GM18519 (cell line): Measurements from ENCODE around the gene PGGHG.
"Not testable (repeated sequence)": the region's sequence is repeated elsewhere in the genome, so short reads cannot be mapped to it uniquely, and the experiment has no call there.

Experiments used
- ATAC-seq: cut with Tn5 transposase; IDR thresholded peaks from one replicate; pipeline ENCODE4 v1.9.1; 2021; ENCODE audit warnings: mild to moderate bottlenecking, moderate library complexity; ENCODE audit not compliant: unreplicated experiment, low FRiP score

PGGHG gene

DNA sequence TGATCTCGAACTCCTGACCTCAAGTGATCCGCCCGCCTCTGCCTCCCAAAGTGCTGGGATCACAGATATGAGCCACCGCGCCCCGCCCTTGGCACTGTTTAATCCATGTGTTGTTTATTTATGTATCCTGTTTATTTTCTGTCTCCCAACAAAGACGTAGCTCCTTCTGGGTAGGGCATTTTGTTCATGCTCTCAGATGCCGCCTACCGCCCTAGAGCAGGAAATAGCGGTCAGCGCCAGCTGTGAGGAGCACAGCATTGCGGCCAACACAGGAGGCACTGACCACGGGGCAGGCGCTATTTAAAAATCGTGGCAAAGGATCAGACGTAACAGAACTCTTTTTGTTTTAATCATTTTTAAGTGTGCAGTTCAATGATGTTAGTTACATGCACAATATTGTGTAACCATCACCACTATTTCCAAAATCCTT, 20.2 kb upstream of the PGGHG start:
- not testable (repeated sequence) for ATAC-seq

DNA sequence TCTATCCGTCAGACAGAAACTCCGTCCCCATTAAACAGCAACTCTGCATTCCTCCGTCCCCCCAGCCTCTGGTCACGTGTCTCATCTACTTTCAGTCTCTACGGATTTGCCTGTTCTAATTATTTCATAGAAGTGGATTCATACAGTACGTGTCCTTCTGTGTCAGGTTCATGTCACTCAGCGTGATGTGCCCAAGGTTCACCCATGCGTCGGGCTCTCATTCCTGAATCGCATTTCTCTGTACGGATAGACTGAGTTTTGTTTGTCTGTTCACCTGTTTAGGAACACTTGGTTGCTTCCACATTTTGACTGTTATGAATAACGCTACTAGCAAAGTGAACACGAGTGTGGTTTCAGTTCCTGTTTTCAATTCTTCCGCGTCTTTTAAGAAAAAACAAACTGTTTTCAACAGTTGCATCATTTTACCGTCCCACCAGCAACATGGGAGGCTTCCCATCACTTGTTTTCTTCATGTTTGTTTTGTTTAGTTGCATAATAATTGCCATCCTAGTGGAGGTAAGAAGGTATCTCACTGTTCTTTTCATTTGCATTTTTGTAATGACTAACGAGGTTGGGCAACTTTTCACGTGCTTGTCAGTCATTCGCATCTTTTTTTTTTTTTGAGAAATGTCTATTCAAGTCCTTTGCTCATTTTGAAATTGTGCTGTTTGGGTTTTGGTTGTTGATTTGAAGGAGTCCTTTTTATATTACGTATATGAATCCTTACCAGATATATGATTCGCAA, 19.6 kb upstream of the PGGHG start:
- ATAC-seq: peak; percentile 68

DNA sequence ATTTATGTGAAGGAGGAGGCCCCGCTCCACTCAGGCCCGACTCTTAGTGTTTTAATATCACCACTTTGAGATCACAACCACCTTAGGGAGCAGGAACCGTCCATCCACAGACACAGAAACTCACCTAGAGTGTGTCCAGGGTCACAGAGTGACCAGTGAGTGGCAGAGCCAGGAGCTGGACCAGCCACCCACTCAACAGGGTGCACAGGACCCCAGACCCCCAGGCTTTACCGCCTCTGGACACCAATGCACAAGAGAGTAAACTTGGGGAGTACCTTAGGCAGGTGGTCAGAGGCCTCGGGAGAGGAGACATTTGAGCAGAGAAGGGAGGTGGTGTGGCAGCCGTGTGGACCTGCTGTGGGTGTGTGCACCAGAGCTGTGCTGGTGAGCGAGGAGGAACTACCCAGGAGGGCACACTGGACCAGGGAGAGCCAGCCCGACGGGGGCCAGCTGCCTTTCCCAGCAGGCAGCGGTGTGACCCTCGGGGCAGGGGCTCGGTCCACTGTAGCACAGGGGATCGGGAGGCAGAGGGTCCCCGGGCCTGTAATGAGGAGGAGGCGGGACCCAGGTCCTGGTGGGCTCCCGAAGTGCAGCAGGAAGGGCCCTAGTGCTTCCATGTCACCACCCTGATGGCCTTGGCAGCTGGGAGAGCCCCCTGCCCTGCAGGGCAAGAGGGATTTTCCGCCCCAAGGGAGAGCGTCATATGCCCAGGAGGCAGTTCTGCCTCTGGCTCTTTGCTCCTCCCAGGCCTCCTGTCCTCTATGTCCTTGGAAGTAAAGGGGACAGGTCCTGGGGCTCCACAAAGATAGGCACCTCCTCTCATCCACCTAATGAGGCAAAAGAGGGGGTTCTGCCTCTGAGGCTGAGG, 18.2 kb upstream of the PGGHG start:
- no peak for ATAC-seq

DNA sequence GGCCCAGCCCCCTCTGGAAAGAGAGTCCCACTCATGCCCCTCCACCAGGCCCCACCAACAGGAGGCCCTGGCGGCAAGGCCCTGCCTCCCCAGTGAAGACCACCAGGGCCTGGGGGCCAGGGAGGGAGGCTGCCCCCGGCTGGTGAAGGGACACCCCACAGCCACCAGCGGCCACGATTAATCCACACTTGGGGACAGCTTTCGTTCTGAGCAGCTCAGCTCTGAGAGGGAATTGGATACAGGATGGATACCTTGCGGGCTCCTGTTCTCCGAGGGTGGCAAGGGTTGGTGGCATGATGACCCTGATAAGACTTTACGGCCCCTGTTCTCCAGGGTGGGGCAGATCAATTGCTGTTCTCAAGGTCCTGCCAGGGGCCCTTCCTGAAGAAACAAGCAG, 17.6 kb upstream of the PGGHG start:
- no peak for ATAC-seq

DNA sequence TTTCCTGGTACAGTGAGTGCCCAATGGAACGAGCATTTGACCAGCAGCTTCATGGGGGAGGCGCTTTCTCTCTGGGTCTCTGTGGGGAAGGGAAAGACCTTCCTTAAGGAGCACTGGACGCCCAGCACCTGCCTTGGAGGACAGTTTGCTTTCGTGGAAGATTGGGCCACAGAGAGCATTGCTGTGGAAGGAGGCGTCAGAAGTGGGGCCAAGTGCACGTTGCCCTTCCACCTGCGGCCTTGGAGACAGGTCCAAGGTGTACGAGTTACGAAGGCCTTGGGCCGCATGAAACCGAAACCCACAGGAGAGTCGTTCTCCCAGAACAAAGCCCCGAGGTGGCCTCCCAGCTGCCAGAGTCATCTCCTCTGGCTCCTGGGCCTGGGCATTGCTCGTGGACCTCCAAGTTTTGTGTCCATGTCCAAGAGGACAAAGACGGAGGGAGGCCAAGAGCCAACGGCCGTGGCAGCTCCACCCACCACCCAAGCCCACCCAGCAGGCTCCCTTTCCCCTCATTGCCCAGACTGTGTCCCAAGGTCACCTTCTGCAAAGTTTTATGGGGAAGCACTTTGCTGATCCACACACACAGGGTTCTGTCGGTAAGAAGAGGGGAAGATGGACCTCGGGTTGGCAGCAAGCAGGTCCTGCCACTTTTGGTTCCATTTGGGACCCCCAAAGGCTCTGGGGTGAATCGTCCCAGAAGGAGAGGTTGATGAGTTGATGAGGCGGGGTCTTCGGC, 16.6 kb upstream of the PGGHG start:
- ATAC-seq: no peak

DNA sequence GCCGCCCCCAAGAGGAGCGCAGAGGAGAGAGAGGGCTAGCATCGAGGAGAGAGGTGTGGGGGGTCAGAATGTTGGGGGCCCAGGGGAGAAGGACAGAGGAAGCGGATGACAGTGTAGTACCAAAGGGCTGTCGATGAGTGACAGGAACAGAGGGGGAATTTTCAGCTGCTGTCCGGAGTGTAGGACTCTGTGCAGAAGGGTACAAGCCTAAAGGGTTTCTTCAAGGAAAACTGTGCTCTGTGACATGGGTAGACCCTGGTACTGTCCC, 16.1 kb upstream of the PGGHG start:
- ATAC-seq: no peak

DNA sequence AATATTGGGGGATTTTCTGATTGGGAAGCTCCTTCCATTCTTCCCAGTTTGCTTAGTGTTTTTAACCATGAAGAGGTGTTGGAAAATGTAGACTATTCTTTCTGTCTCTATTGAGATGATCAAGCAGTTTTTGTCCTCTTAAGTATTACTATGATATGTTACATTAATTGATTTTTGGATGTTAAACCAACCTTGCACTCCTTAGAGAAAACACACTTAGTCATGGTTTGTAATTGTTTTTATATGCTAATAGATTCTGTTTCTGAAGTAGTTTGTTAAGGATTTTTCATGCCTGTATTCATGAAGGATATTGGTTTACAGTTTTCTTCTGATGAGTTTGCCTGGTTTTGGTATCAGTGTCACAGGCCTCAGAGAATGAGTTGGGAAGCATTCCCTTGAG, 12.7 kb upstream of the PGGHG start:
- ATAC-seq: no peak

DNA sequence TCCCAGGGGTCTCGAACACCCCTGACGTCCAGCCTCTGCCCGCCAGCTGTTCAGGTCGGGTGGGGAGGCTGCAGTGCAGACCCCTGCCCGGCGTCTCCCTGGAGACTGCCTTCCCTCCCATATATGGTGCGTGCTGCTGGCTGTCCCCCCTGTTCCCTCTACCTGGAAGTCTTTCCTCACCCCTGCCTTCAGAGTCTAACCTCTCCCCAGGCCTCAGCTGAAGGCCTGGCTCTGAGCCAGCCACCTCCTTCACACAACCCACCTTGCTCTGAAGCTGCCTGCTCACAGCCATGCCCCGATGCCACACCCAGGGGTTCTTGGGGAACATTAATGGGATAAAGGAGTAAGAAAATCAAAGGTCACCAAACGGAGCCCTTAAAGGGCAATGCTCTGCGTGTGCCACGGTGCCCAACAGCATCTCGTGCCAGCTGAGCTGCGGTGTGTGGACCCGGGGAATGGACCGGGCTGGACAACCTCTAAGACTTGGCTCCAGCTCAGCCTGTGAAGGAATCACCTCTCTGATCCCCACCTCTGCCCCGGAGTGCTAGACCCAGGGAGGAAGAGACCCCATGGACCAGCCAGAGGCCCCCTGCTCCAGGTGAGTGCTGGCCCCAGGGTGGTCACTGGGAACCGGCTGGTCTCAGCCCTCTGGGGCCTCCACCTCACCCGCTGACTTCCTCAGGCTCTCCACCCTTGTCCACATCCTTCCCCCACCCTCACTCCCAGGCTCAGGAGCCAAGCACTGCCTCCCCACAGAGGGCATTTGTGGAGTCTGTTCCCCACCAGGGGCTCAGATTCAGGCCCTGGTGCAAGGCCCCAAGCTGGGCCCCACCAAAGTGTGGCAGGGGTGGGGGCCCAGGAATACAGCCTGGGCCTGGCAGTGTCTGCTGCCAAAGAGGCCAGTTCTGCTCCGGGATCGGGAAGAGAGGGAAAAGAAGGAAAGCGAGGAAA, 10.7 kb upstream of the PGGHG start, which contains the start of gene NLRP6:
Gene NLRP6, plus strand, starts transcription at position 407 of the 951 bp plus-strand sequence. Its CDS starts 163 bp downstream, at position 570.
- no peak for ATAC-seq

DNA sequence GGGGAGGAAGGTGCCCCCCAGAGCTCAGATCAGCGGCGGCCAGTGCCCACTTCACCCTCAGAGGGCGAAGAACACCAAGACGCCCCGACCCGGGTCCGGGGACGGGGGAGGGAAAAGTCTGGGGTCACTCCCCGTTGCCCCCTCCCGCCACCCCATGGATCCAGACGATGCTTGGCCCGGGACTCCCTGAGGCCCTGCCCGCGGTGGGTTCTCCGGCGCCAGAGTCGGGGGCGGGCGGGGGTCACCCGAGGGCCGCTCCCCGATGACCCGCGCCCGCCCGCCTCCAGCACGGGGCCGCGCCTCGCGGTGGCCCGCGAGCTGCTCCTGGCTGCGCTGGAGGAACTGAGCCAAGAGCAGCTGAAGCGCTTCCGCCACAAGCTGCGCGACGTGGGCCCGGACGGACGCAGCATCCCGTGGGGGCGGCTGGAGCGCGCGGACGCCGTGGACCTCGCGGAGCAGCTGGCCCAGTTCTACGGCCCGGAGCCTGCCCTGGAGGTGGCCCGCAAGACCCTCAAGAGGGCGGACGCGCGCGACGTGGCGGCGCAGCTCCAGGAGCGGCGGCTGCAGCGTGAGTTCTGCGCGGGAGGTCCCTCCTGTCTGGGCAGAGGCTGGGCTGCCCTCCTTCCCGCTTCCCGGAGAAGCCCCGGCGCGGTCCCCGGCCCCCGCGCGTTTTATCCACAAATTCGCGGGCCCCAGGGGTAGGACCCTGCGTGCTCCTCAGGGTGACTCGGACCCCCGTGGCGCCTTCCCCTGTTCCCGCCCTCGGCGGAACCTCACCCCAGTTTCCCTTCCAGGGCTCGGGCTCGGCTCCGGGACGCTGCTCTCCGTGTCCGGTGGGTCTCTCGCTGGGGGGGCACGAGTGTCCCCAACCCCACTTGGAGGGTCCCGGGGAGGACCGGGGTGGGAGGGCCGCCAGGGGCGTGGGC, 9.6 kb upstream of the PGGHG start:
- ATAC-seq: no peak

DNA sequence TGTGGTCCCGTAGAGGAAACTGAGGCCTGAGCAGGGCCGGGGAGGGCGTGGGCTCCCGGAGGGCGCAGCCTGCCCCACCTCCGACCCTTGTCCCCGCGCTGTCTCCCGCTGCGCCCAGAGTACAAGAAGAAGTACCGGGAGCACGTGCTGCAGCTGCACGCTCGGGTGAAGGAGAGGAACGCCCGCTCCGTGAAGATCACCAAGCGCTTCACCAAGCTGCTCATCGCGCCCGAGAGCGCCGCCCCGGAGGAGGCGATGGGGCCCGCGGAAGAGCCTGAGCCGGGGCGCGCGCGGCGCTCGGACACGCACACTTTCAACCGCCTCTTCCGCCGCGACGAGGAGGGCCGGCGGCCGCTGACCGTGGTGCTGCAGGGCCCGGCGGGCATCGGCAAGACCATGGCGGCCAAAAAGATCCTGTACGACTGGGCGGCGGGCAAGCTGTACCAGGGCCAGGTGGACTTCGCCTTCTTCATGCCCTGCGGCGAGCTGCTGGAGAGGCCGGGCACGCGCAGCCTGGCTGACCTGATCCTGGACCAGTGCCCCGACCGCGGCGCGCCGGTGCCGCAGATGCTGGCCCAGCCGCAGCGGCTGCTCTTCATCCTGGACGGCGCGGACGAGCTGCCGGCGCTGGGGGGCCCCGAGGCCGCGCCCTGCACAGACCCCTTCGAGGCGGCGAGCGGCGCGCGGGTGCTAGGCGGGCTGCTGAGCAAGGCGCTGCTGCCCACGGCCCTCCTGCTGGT, 8.8 kb upstream of the PGGHG start:
- no peak for ATAC-seq

DNA sequence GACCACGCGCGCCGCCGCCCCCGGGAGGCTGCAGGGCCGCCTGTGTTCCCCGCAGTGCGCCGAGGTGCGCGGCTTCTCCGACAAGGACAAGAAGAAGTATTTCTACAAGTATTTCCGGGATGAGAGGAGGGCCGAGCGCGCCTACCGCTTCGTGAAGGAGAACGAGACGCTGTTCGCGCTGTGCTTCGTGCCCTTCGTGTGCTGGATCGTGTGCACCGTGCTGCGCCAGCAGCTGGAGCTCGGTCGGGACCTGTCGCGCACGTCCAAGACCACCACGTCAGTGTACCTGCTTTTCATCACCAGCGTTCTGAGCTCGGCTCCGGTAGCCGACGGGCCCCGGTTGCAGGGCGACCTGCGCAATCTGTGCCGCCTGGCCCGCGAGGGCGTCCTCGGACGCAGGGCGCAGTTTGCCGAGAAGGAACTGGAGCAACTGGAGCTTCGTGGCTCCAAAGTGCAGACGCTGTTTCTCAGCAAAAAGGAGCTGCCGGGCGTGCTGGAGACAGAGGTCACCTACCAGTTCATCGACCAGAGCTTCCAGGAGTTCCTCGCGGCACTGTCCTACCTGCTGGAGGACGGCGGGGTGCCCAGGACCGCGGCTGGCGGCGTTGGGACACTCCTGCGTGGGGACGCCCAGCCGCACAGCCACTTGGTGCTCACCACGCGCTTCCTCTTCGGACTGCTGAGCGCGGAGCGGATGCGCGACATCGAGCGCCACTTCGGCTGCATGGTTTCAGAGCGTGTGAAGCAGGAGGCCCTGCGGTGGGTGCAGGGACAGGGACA, 8.0 kb upstream of the PGGHG start:
- ATAC-seq: no peak

DNA sequence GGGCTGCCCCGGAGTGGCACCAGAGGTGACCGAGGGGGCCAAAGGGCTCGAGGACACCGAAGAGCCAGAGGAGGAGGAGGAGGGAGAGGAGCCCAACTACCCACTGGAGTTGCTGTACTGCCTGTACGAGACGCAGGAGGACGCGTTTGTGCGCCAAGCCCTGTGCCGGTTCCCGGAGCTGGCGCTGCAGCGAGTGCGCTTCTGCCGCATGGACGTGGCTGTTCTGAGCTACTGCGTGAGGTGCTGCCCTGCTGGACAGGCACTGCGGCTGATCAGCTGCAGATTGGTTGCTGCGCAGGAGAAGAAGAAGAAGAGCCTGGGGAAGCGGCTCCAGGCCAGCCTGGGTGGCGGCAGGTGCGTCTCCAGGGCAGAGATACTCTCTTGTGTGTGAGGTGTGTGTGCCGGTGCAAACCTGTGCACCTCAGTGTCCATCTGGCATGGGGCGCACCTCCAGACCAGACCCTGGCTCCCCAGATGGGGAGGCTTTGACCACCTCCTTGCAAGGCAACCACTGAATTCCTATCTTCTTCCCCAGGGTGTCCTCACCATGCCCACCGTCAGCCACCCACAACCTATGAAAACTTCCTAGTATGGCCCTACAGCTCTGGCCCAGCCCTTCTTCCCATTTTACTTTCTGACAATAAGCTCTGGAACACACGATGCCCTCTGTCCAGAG, 7.3 kb upstream of the PGGHG start:
- ATAC-seq: no peak

DNA sequence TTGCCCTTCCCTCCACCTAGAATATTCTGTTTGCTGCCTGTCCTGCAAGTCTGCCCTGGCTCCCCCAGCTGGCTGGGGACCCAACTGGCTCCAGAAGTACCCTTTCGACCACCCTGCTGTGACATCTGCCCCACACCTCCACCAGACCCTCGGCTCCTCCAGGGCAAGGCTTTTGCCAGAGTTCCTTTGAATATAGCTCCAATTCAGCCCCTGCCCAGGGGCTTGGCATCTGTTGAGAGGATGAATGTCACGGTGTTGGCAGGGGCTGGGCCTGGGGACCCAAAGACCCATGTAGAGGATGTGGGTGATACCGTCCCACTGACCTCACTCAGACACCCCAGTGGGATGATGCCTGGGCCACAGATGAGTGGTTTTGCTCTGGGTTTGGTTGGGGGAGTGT, 6.8 kb upstream of the PGGHG start:
- ATAC-seq: no peak

DNA sequence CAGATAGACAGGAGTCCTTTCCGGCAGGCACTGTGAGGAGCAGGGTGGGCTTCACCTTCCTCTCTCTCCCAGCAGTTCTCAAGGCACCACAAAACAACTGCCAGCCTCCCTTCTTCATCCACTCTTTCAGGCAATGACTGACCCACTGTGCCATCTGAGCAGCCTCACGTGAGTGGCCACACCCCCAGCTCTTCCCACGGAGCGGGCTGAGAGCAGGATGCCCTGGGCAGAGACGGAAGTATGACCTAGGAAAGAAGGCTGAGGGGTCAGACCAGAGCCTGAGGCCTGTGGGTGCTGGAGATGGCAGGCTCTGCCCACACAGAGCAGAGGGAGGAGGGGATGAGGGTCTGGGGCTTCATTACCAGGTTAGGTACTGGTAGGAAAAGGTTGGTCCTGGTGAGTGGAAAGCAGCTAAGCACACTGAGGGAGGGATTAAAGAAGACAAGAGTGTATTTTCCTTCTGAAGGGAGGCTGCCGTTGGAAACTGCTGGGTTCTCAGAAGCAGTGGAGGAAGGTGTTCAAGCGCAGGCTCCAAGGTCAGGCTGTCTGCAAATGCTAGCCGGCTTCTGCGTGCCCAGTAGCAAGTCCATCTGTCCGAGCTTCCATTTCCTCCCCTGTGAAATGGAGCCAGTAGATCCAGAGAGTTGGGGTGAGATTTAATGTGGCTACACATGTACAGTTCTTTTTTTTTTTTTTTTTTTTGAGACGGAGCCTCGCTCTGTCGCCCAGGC, 6.1 kb upstream of the PGGHG start:
- no peak for ATAC-seq

DNA sequence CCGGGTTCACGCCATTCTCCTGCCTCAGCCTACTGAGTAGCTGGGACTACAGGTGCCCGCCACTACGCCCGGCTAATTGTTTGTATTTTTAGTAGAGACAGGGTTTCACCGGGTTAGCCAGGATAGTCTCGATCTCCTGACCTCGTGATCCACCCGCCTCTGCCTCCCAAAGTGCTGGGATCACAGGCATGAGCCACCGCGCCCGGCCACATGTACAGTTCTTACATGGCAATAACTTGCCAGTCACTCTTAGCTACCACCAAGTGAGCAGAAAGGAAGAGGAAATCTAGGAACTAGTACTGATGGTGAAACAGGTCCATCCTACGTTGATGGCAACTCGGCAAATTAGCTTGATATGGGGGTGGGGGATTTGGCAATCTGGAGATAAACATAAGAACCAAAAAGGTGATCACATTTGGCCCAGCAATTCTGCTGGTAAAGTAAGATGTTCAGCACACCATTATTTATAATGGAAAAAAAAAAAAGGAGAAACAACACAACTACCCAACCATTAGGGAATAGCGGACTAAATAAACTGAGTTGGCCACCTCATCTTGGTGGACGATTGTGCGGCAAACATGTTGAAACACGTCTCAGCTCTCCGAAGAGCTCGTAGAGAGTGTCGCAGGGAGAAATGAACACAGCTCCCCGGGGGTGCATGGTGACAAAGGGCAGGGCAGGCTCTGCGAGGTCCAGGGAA, 5.4 kb upstream of the PGGHG start:
- ATAC-seq: no peak
